ENCODE measurements around the gene LNPEP. TPM values are rescaled to one million over a fixed set of nuclear protein-coding genes. Genes with fewer than 3 reads are reported as not detected.

LNPEP gene
- total RNA-seq, 6 experiments from 2014 or later, result 7.5 to 11.2 (median 9.9) TPM

- intact Hi-C loops (cut with DNase I), result no loop called here
- no peak for TF ChIP-seq POLR2A (IDR thresholded peaks at IDR 0.05)
- TF ChIP-seq, protein P1, sequence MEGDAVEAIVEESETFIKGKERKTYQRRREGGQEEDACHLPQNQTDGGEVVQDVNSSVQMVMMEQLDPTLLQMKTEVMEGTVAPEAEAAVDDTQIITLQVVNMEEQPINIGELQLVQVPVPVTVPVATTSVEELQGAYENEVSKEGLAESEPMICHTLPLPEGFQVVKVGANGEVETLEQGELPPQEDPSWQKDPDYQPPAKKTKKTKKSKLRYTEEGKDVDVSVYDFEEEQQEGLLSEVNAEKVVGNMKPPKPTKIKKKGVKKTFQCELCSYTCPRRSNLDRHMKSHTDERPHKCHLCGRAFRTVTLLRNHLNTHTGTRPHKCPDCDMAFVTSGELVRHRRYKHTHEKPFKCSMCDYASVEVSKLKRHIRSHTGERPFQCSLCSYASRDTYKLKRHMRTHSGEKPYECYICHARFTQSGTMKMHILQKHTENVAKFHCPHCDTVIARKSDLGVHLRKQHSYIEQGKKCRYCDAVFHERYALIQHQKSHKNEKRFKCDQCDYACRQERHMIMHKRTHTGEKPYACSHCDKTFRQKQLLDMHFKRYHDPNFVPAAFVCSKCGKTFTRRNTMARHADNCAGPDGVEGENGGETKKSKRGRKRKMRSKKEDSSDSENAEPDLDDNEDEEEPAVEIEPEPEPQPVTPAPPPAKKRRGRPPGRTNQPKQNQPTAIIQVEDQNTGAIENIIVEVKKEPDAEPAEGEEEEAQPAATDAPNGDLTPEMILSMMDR (IDR thresholded peaks at IDR 0.05), result no peak
These were observed 32.2 kb downstream of the LNPEP start for GRCh38 chr5:96968074-96968473.

DNA sequence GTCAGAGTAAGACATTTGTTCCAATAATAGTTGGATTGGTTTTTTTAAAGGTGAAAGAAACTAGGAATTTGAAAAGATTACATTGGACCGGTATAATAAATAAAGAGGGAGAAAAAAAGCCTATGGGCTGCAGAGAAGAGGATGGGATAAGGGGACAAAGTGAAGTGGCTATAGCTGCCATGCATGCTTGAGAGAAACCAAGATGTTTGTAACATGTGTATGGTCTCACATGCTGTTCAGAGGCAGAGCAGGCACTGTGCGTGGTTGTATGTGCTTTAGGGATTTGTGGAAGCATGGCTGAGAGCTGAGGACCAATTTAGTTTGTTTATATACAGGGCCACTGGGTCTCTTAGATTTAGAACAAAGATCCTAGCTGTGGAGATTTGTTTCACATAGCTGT lies 32.7 kb downstream of the LNPEP start:
- 83% methylated on average over 2 of the region's 2 CpGs for WGBS (ENCODE audit: insufficient coverage, low coverage, low lambda C conversion rate, missing lambda C conversion rate)
- H3K4me3 ChIP-seq, result no peak overlapping the region
- H3K27me3 ChIP-seq, result no peaks in the 10 kb centered on the region
- DNase-seq (no peak), ATAC-seq (no peak)
- H3K4me1 ChIP-seq, result peaks cover 0 to 2% (median 0%) of the 10 kb centered on the region in 4 donors
- H3K27ac ChIP-seq, result no peak overlapping the region
- H3K9me3 ChIP-seq, result no peaks in the 10 kb centered on the region
- no peaks in the 10 kb centered on the region for H3K36me3 ChIP-seq
- intact Hi-C loops (cut with DNase I), result no loop called here
- no peak for TF ChIP-seq POLR2A (IDR thresholded peaks at IDR 0.05)
- TF ChIP-seq, protein P1 (IDR thresholded peaks at IDR 0.05), result no peak

More at GRCh38 chr5:96968074-96968473, 32.2 kb downstream of the LNPEP start:
- Histone ChIP-seq H3K4me1 (peaks cover 0 to 8% (median 0%) of the 10 kb centered on the region in 4 donors), H3K4me3 (no peak overlapping the region), H3K9me3 (no peaks in the 10 kb centered on the region), H3K36me3 (no peaks in the 10 kb centered on the region), H3K27me3 (no peaks in the 10 kb centered on the region), H3K27ac (no peak overlapping the region)
- ATAC-seq (peak in 2 of 4 donors; percentile 25 to 74), DNase-seq (no peak)
- 45% methylated on average over 1 of the region's 1 CpG for WGBS (ENCODE audit: insufficient coverage, low coverage, low lambda C conversion rate, missing lambda C conversion rate)

- no peaks in the 10 kb centered on the region for H3K4me1 ChIP-seq
- no peak overlapping the region for H3K4me3 ChIP-seq
- H3K9me3 ChIP-seq, result no peaks in the 10 kb centered on the region
- no peak for ATAC-seq
- intact Hi-C loops (cut with DNase I), result no loop called here
- no peaks in the 10 kb centered on the region for H3K27me3 ChIP-seq
- H3K27ac ChIP-seq, result no peak overlapping the region
- WGBS (ENCODE audit: insufficient coverage, low coverage, low lambda C conversion rate, missing lambda C conversion rate), result 58% methylated on average over 2 of the region's 2 CpGs
- no peak for DNase-seq
- no peak for TF ChIP-seq POLR2A (IDR thresholded peaks at IDR 0.05)
- TF ChIP-seq, protein P1 (IDR thresholded peaks at IDR 0.05), result no peak
- H3K36me3 ChIP-seq, result no peaks in the 10 kb centered on the region
These were observed 33.5 kb downstream of the LNPEP start for GRCh38 chr5:96969366-96969765.

- intact Hi-C loops (cut with DNase I), result no loop called here
- H3K4me1 ChIP-seq, result no peaks in the 10 kb centered on the region
- no peaks in the 10 kb centered on the region for H3K27me3 ChIP-seq
- no peak overlapping the region for H3K4me3 ChIP-seq
- no peak overlapping the region for H3K27ac ChIP-seq
- H3K9me3 ChIP-seq, result no peaks in the 10 kb centered on the region
- ATAC-seq (no peak), DNase-seq (no peak)
- 74% methylated on average over 4 of the region's 5 CpGs for WGBS (ENCODE audit: insufficient coverage, low coverage, low lambda C conversion rate, missing lambda C conversion rate)
- no peaks in the 10 kb centered on the region for H3K36me3 ChIP-seq
- no peak for TF ChIP-seq POLR2A (IDR thresholded peaks at IDR 0.05)
- TF ChIP-seq, protein P1 (IDR thresholded peaks at IDR 0.05), result no peak
These were observed 36.9 kb downstream of the LNPEP start for GRCh38 chr5:96972599-96973334.
